KOPT-K1 (cell line): ENCODE measurements around the gene PTPN6.

Source experiments
- H3K27ac ChIP-seq: fragments of 200-600 bp; sonication (generic); 2 replicates; pipeline ENCODE4 v1.5.1; 2016; ENCODE audit warnings: antibody characterized with exemption, mild to moderate bottlenecking, low read depth, low read length; ENCODE audit not compliant: poor library complexity, severe bottlenecking
- H3K36me3 ChIP-seq: fragments of 200-600 bp; sonication (generic); 2 replicates; pipeline ENCODE4 v1.5.1; 2017; ENCODE audit warnings: antibody characterized with exemption, mild to moderate bottlenecking, low read length, moderate library complexity; ENCODE audit not compliant: insufficient read depth
- H3K9me3 ChIP-seq: fragments of 200-600 bp; sonication (generic); 2 replicates; pipeline ENCODE4 v1.5.1; 2017; ENCODE audit warnings: antibody characterized with exemption, low read length, mild to moderate bottlenecking; ENCODE audit not compliant: insufficient read depth, poor library complexity, severe bottlenecking

PTPN6 gene

GRCh38 chr12:6917491-6918231 lies 33.5 kb upstream of the PTPN6 start:
- Histone ChIP-seq H3K27ac (no peak overlapping the region), H3K36me3 (peaks cover 63% of the 10 kb centered on the region), H3K9me3 (no peaks in the 10 kb centered on the region)

GRCh38 chr12:6919588-6919987 lies 31.6 kb upstream of the PTPN6 start:
- no peaks in the 10 kb centered on the region for H3K9me3 ChIP-seq
- H3K27ac ChIP-seq, result no peak overlapping the region
- H3K36me3 ChIP-seq, result peaks cover 76% of the 10 kb centered on the region

GRCh38 chr12:6921539-6921938 lies 29.6 kb upstream of the PTPN6 start:
- no peak overlapping the region for H3K27ac ChIP-seq

DNA sequence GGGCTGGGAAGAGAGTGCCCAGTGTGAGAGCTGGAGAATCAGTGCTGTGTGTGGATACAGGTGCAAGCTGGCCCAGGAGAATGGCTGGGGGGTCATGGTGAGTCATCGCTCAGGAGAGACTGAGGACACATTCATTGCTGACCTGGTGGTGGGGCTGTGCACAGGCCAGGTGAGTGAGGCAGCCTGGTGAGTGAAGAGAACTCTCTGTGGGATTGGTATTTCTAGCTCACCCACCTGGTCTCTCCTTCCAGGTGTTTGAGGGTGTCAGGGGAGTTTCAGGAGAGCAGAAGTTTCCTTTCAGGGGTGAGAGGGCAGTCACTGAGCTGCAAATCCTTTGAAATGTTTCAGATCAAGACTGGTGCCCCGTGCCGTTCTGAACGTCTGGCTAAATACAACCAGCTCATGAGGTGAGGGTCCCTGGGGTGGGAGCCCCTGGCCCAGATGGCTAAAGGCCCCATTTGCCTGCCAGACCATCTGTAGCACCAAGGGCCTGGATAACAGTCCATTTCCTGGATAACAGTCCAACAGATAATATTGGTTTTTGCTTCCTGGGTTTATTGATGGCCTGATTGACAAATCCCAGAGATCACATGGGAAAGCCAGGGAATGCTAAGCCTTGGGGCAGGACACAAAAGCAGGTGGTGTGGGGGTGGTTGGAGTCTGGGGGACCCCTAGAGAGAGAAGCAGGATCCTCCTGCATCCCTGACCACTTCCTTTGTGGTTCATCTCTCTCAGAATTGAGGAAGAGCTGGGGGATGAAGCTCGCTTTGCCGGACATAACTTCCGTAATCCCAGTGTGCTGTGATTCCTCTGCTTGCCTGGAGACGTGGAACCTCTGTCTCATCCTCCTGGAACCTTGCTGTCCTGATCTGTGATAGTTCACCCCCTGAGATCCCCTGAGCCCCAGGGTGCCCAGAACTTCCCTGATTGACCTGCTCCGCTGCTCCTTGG lies 28.9 kb upstream of the PTPN6 start:
- peaks cover 61% of the 10 kb centered on the region for H3K36me3 ChIP-seq
- H3K9me3 ChIP-seq, result no peaks in the 10 kb centered on the region
- no peak overlapping the region for H3K27ac ChIP-seq

More at GRCh38 chr12:6921539-6921938, 29.6 kb upstream of the PTPN6 start:
- Histone ChIP-seq H3K9me3 (no peaks in the 10 kb centered on the region), H3K36me3 (peaks cover 68% of the 10 kb centered on the region)

DNA sequence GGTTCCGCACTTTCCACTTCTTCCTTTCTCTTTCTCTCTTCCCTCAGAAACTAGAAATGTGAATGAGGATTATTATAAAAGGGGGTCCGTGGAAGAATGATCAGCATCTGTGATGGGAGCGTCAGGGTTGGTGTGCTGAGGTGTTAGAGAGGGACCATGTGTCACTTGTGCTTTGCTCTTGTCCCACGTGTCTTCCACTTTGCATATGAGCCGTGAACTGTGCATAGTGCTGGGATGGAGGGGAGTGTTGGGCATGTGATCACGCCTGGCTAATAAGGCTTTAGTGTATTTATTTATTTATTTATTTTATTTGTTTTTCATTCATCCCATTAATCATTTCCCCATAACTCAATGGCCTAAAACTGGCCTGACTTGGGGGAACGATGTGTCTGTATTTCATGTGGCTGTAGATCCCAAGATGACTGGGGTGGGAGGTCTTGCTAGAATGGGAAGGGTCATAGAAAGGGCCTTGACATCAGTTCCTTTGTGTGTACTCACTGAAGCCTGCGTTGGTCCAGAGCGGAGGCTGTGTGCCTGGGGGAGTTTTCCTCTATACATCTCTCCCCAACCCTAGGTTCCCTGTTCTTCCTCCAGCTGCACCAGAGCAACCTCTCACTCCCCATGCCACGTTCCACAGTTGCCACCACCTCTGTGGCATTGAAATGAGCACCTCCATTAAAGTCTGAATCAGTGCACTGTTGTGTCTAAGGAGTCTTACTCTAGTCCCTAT lies 28.0 kb upstream of the PTPN6 start:
- no peak overlapping the region for H3K27ac ChIP-seq

GRCh38 chr12:6923851-6924250 lies 27.3 kb upstream of the PTPN6 start:
- H3K27ac ChIP-seq, result no peak overlapping the region
- no peaks in the 10 kb centered on the region for H3K9me3 ChIP-seq
- peaks cover 48% of the 10 kb centered on the region for H3K36me3 ChIP-seq

More for the DNA sequence above, 28.0 kb upstream of the PTPN6 start:
- Histone ChIP-seq H3K9me3 (no peaks in the 10 kb centered on the region), H3K36me3 (peaks cover 52% of the 10 kb centered on the region)

- peaks cover 34% of the 10 kb centered on the region for H3K36me3 ChIP-seq
- no peak overlapping the region for H3K27ac ChIP-seq
Observed at GRCh38 chr12:6925239-6925539, 26.0 kb upstream of the PTPN6 start.

GRCh38 chr12:6925540-6926279 lies 25.4 kb upstream of the PTPN6 start:
- Histone ChIP-seq H3K9me3 (no peaks in the 10 kb centered on the region), H3K36me3 (peaks cover 33% of the 10 kb centered on the region), H3K27ac (no peak overlapping the region)

More at GRCh38 chr12:6925239-6925539, 26.0 kb upstream of the PTPN6 start:
- no peaks in the 10 kb centered on the region for H3K9me3 ChIP-seq

DNA sequence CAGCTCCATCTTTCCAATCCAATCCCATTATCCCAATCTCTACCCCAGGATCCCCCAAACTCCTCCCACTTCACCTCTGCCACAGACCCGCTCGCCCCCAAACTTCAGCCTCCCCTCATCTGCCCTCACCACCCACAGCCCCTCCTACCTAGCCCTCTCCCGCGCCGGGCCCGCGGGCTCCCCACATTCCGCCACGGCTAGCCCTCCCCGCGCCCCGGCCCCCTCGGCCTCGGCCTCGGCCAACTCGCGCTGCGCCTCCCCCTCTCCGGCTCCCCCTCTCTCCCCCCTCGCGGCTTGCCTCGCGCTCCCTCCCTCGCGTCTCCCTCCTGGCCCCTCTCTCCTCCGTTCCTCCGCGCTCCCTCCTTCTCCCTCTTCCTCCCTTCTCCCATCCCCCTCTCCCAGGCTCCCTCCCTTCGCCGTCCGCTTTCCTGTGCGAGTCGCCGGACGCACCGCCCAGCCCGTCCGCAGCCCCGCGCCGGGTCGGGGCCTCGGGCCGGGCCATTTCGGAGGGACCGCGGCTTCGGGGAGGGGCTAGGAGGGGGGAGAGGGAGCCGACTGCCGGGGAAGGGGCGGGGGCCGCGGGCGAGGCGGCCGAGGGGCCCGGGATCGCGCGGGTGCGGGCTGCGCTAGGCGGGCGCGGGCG lies 23.7 kb upstream of the PTPN6 start, which contains the start of gene ATN1:
Gene ATN1, plus strand, starts transcription at position 581 of the 643 bp plus-strand sequence. CDS start 6,043 bp downstream, outside the sequence.
- Histone ChIP-seq H3K36me3 (peaks cover 15% of the 10 kb centered on the region), H3K9me3 (no peaks in the 10 kb centered on the region), H3K27ac (peak within 1 kb of the TSS; percentile 78)

- peaks cover 8% of the 10 kb centered on the region; the same call in 1 of the 2 replicates for H3K36me3 ChIP-seq
- peak overlapping the region; percentile 49 for H3K27ac ChIP-seq
- H3K9me3 ChIP-seq, result no peaks in the 10 kb centered on the region
Observed at GRCh38 chr12:6928022-6928702, 23.0 kb upstream of the PTPN6 start.

DNA sequence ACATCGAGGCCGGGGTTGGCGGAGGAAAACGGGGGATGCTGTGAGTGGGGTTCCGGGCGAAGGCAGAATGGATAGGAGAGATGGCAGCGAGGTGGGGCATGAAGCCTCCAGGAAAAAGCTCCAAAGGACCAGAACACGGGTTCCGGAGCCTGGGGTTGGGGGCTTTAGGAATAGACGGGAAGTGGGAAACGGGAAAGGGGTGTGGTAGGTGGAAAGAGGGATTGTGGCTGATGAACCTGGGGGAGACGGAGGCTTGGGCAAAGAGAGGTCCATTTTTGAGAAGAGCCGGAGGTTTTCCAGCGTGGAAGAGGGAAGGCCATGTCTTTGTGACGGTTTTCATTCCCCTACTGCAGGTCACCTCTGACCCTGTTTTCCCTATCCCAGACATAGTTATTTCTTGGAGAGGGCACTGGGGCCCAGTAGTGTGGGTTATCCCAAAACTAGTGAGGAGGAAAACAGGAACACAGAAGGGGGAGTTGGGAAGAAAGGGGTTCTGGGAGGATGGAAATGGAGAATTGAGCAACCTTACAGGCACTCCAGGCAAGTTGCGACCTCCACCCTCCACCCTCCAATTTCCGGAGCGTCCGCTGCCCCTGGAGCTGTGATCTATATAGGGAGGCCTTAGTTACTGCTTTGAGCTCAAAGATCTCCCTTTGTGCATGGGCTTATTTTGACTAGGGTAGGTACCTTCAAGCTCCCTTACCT lies 22.3 kb upstream of the PTPN6 start:
- peak overlapping the region; percentile 49 for H3K27ac ChIP-seq
- no peaks in the 10 kb centered on the region for H3K9me3 ChIP-seq
- peaks cover 6% of the 10 kb centered on the region for H3K36me3 ChIP-seq

GRCh38 chr12:6929466-6930452 lies 21.4 kb upstream of the PTPN6 start:
- Histone ChIP-seq H3K36me3 (peaks cover 13% of the 10 kb centered on the region), H3K27ac (peak overlapping the region; percentile 49), H3K9me3 (no peaks in the 10 kb centered on the region)
